OCI-LY7 (cell line): ENCODE results near the gene UBC. TPM values are rescaled to one million over a fixed set of nuclear protein-coding genes. Genes with fewer than 3 reads are reported as not detected.

Source experiments
- BruUV-seq: library from RNA; stranded (reverse); fragments of 400-500 nt; replicated peaks from 2 replicates; lab custom pipeline; 2021; lab: Mats Ljungman, UMichigan
- CTCF ChIA-PET: fragments of 300-600 bp; sonication (Branson Sonifier 250); formaldehyde crosslinking; loops from one replicate; lab custom pipeline; 2022; ENCODE audit warnings: antibody characterized with exemption; ENCODE audit not compliant: unreplicated experiment; lab: Charles Lee
- POLR2A ChIA-PET: fragments of 300-600 bp; sonication (Branson Sonifier 250); formaldehyde crosslinking; loops from one replicate; lab custom pipeline; 2022; ENCODE audit warnings: antibody characterized with exemption; lab: Charles Lee
- DNase-seq: peaks from one replicate; pipeline ENCODE4 v3.0.0-alpha.2; 2015; ENCODE audit warnings: low spot score
- H2AFZ ChIP-seq: fragments of 200-600 bp; sonication (generic), shearing (Covaris generic); 2 replicates; pipeline ENCODE4 v1.6.1; 2014; ENCODE audit warnings: mild to moderate bottlenecking, antibody characterized with exemption, low read length, moderate library complexity
- H3K27ac ChIP-seq: fragments of 200-600 bp; sonication (generic); 2 replicates; pipeline ENCODE4 v1.5.1; 2014; ENCODE audit warnings: mixed run types, low read depth, mild to moderate bottlenecking, moderate library complexity, low read length, inconsistent platforms; ENCODE audit not compliant: poor library complexity, severe bottlenecking
- H3K36me3 ChIP-seq: fragments of 200-600 bp; sonication (generic); 2 replicates; pipeline ENCODE4 v1.6.1; 2014; ENCODE audit warnings: mild to moderate bottlenecking, antibody characterized with exemption, low read length, moderate library complexity, mixed read lengths; ENCODE audit not compliant: insufficient read depth
- H3K4me1 ChIP-seq: fragments of 200-600 bp; sonication (generic); 2 replicates; pipeline ENCODE4 v1.5.1; 2014; ENCODE audit warnings: mild to moderate bottlenecking, low read length; ENCODE audit not compliant: insufficient read depth, poor library complexity, severe bottlenecking
- H3K4me2 ChIP-seq: fragments of 200-600 bp; sonication (generic); 2 replicates; pipeline ENCODE4 v1.6.1; 2014; ENCODE audit warnings: mild to moderate bottlenecking, low read length
- H3K4me3 ChIP-seq: fragments of 200-600 bp; sonication (generic); 2 replicates; pipeline ENCODE4 v1.5.1; 2014; ENCODE audit warnings: mild to moderate bottlenecking, low read depth, low read length; ENCODE audit not compliant: poor library complexity, severe bottlenecking
- H3K79me2 ChIP-seq: fragments of 200-600 bp; sonication (generic); 2 replicates; pipeline ENCODE4 v1.6.1; 2016; ENCODE audit warnings: low read depth, mild to moderate bottlenecking, low read length, moderate library complexity, mixed read lengths; ENCODE audit not compliant: insufficient read depth
- H3K9me2 ChIP-seq: fragments of 200-600 bp; sonication (generic); 2 replicates; pipeline ENCODE4 v1.6.1; 2016; ENCODE audit warnings: mild to moderate bottlenecking, low read length, mixed read lengths; ENCODE audit not compliant: insufficient read depth
- H3K9me3 ChIP-seq: fragments of 200-600 bp; sonication (generic); 2 replicates; pipeline ENCODE4 v1.6.1; 2014; ENCODE audit warnings: mild to moderate bottlenecking, mixed run types, low read length, mixed read lengths
- H4K20me1 ChIP-seq: fragments of 200-600 bp; sonication (generic); 2 replicates; pipeline ENCODE4 v1.6.1; 2014; ENCODE audit warnings: mild to moderate bottlenecking, antibody characterized with exemption, low read length, moderate library complexity, mixed read lengths; ENCODE audit not compliant: insufficient read depth
- CTCF ChIP-seq: fragments of 200-600 bp; sonication (generic); conservative IDR thresholded peaks from 2 replicates; pipeline ENCODE4 v1.5.1; 2014; ENCODE audit warnings: mild to moderate bottlenecking, antibody characterized with exemption, low read length, moderate library complexity, mixed read lengths
- EZH2phosphoT487 ChIP-seq: fragments of 200-600 bp; sonication (generic); IDR thresholded peaks from 2 replicates; pipeline ENCODE4 v1.6.1; 2018; ENCODE audit warnings: low read depth, borderline replicate concordance, mild to moderate bottlenecking, mixed run types, antibody characterized with exemption, low read length, moderate library complexity, mixed read lengths
- intact Hi-C: fragments of 100-400 bp; cut with micrococcal nuclease; formaldehyde crosslinking; loops from one replicate; pipeline ENCODE4 v1.10.0; 2022; ENCODE audit not compliant: unreplicated experiment
- total RNA-seq, 2 experiments: library from RNA; depleted of rRNA in 1 of 2; stranded (reverse); fragments of >200 nt in 1 of 2; shearing (Covaris generic) in 1 of 2; gene quantifications; 2 replicates each; pipeline ENCODE4 v1.2.3, GENCODE V29; 2014 to 2022

The UBC gene
- total RNA-seq, 2 experiments from 2014 or later = 431 to 616 TPM

GRCh38 chr12:124866883-124867400 lies 47.5 kb downstream of the UBC start:
- H3K36me3 ChIP-seq = peaks cover 2% of the 10 kb centered on the region; the same call in 1 of the 2 replicates
- H3K9me3 ChIP-seq = no peaks in the 10 kb centered on the region
- intact Hi-C loops = no loop called here
- ChIA-PET CTCF (interaction anchor here (0.6 to 0.8 kb wide), 2 partner anchors 13 to 33 kb away, joined by 3 to 4 read pairs; no protein-coding TSS in a partner anchor), POLR2A (interaction anchor here (0.6 to 1.1 kb wide), 4 partner anchors 13 to 35 kb away, joined by 3 to 5 read pairs (median 4); no protein-coding TSS in a partner anchor)
- H2AFZ ChIP-seq = peak overlapping the region; percentile 28; the same call in 1 of the 2 replicates
- no peaks in the 10 kb centered on the region for H4K20me1 ChIP-seq
- no peak overlapping the region for H3K27ac ChIP-seq
- no peak overlapping the region for H3K4me2 ChIP-seq
- H3K9me2 ChIP-seq = no peaks in the 10 kb centered on the region
- H3K79me2 ChIP-seq = peaks cover 15% of the 10 kb centered on the region; the same call in 1 of the 2 replicates
- H3K4me1 ChIP-seq = peaks cover 31% of the 10 kb centered on the region
- no peak for TF ChIP-seq EZH2phosphoT487
- no peak for TF ChIP-seq CTCF
- H3K4me3 ChIP-seq = no peak overlapping the region
- BruUV-seq = no TSS peak
- no peak for DNase-seq

DNA sequence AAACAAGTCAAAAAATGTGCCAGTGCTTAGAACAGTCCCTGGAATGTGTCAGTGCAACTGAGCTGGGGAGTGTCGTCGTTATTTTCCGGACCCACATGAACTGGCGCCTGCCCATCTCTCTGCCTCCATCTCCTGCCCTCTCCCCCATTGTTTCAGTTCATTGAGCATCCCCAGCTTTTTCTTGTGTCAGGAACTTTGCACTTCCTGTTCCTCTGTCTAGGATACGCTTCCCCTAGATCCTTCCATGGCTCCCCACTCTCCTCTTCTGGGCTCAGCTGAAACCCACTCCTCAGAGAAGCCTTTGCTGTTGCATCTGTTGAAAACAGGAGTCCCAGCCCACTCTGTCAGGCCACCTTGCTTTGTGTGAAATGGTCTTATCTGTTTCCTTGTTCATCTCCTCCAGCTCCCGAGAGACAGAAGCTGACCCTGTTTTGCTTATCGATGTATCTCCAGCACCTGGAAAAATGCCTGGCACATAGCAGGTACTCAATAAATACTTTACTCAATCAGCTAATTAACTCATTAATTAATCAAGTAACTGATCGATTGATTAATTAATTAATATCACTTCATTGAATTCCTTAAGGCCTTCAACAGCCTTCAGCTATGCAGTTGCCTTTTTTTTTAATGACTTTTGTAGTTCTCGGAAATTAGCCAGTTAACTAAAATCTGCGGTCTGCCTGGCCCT lies 48.1 kb downstream of the UBC start:
- no peak overlapping the region for H3K4me3 ChIP-seq
- H3K79me2 ChIP-seq = peaks cover 17% of the 10 kb centered on the region; the same call in 1 of the 2 replicates
- H3K4me2 ChIP-seq = no peak overlapping the region
- H3K9me2 ChIP-seq = no peaks in the 10 kb centered on the region
- H3K27ac ChIP-seq = no peak overlapping the region
- ChIA-PET POLR2A (interaction anchor here (0.6 to 1.1 kb wide), 5 partner anchors 14 to 54 kb away, joined by 3 to 5 read pairs (median 3); no protein-coding TSS in a partner anchor), CTCF (interaction anchor here (0.6 to 0.8 kb wide), 2 partner anchors 13 to 33 kb away, joined by 3 to 4 read pairs; no protein-coding TSS in a partner anchor)
- H3K4me1 ChIP-seq = peaks cover 37% of the 10 kb centered on the region
- peaks cover 8% of the 10 kb centered on the region; the same call in 1 of the 2 replicates for H3K36me3 ChIP-seq
- H2AFZ ChIP-seq = no peak overlapping the region
- intact Hi-C loops = no loop called here
- BruUV-seq = no TSS peak
- H3K9me3 ChIP-seq = no peaks in the 10 kb centered on the region
- no peak for DNase-seq
- TF ChIP-seq CTCF = no peak
- no peak for TF ChIP-seq EZH2phosphoT487
- no peaks in the 10 kb centered on the region for H4K20me1 ChIP-seq
